Stimulated activated naive CD4-positive, alpha-beta T cell treated with Interleukin-2 at 50 U/mL for 16 hours (primary cell): Measurements from ENCODE around the gene FOLH1.
"Not testable (repeated sequence)": the region's sequence is repeated elsewhere in the genome, so short reads cannot be mapped to it uniquely, and the experiment has no call there.

Experiments
- DNase-seq: peaks from one replicate; lab custom pipeline; 2025; lab: John Stamatoyannopoulos, UW

The FOLH1 gene

GRCh38 chr11:49208006-49208721, at the start of gene FOLH1:
Gene FOLH1, minus strand, starts transcription at chr11:49208602. Its CDS starts 193 bp downstream, at chr11:49208409.
- DNase-seq, result no peak

- DNase-seq, result not testable (repeated sequence)
These were observed 46.7 kb upstream of the FOLH1 start for GRCh38 chr11:49255148-49255547.

GRCh38 chr11:49251212-49251611, 42.8 kb upstream of the FOLH1 start:
- DNase-seq, result not testable (repeated sequence)

GRCh38 chr11:49250398-49251115, 42.2 kb upstream of the FOLH1 start:
- not testable (repeated sequence) for DNase-seq

- DNase-seq, result not testable (repeated sequence)
These were observed 41.0 kb upstream of the FOLH1 start for GRCh38 chr11:49249363-49249762.

GRCh38 chr11:49233685-49234084, 25.3 kb upstream of the FOLH1 start:
- DNase-seq, result not testable (repeated sequence)

GRCh38 chr11:49233019-49233418, 24.6 kb upstream of the FOLH1 start:
- not testable (repeated sequence) for DNase-seq

GRCh38 chr11:49231725-49232124, 23.3 kb upstream of the FOLH1 start:
- not testable (repeated sequence) for DNase-seq

GRCh38 chr11:49230534-49230933, 22.1 kb upstream of the FOLH1 start:
- DNase-seq, result not testable (repeated sequence)

- DNase-seq, result not testable (repeated sequence)
These were observed 21.6 kb upstream of the FOLH1 start for GRCh38 chr11:49230001-49230400.

GRCh38 chr11:49229136-49229535, 20.7 kb upstream of the FOLH1 start:
- not testable (repeated sequence) for DNase-seq

GRCh38 chr11:49225255-49225785, 16.9 kb upstream of the FOLH1 start:
- DNase-seq, result not testable (repeated sequence)

- no peak for DNase-seq
These were observed 12.7 kb upstream of the FOLH1 start for GRCh38 chr11:49221112-49221511.

GRCh38 chr11:49213026-49213560, 4.7 kb upstream of the FOLH1 start:
- DNase-seq, result no peak

- not testable (repeated sequence) for DNase-seq
These were observed 1.4 kb downstream of the FOLH1 start for GRCh38 chr11:49206999-49207398.

GRCh38 chr11:49202287-49202976, 6.0 kb downstream of the FOLH1 start:
- no peak for DNase-seq

- DNase-seq, result not testable (repeated sequence)
These were observed 11.6 kb downstream of the FOLH1 start for GRCh38 chr11:49196775-49197174.

- not testable (repeated sequence) for DNase-seq
These were observed 12.4 kb downstream of the FOLH1 start for GRCh38 chr11:49196002-49196401.

GRCh38 chr11:49190287-49190686, 18.1 kb downstream of the FOLH1 start:
- not testable (repeated sequence) for DNase-seq

GRCh38 chr11:49186225-49186624, 22.2 kb downstream of the FOLH1 start:
- DNase-seq, result not testable (repeated sequence)

- DNase-seq, result not testable (repeated sequence)
These were observed 22.8 kb downstream of the FOLH1 start for GRCh38 chr11:49185597-49185996.

GRCh38 chr11:49184756-49185155, 23.6 kb downstream of the FOLH1 start:
- not testable (repeated sequence) for DNase-seq
